ACHN (cell line): ENCODE measurements around the gene ANKRD40.
A peak's percentile ranks its signal among the peaks of the same experiment; 100 is the strongest.
"Not testable (repeated sequence)": the region's sequence is repeated elsewhere in the genome, so short reads cannot be mapped to it uniquely, and the experiment has no call there.

Source experiments
- DNase-seq: peaks from one replicate; pipeline ENCODE4 v3.0.0-alpha.2; 2015
- in situ Hi-C: cut with HindIII; loops from 2 replicates; pipeline ENCODE4 v1.10.0; 2017; ENCODE audit warnings: low sequenced_read_pairs, low pct_ligation_motif_present, low pct_unique_long_range_greater_than_20kb

Gene ANKRD40

GRCh38 chr17:50689956-50690886 is 17.5 kb downstream of the ANKRD40 start:
- in situ Hi-C loops: no loop called here
- DNase-seq: no peak

- DNase-seq: peak; percentile 87
- in situ Hi-C loops: no loop called here
Measured at GRCh38 chr17:50689251-50689650, 18.5 kb downstream of the ANKRD40 start.

DNA sequence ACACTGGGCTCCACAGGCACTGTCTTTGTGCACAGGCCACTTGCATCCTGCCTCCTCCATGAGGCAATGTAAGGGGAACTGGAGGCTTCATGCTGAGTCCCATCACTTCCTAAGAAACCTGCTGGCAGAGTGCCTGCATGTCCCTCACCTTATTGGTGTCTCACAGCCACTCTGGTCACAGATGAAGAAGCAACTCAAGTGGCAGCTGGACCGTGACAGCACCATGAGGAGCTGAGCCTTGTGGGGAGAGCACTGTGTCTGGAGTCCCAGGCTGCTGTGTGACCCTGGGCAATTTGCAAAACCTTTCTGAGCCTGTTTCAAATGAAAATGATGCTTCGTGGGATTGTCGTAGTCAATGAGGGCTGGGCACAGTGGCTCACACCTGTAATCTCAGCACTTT is 19.5 kb downstream of the ANKRD40 start:
- peak; percentile 59 for DNase-seq

GRCh38 chr17:50687200-50688066 is 20.3 kb downstream of the ANKRD40 start:
- DNase-seq: no peak
- in situ Hi-C loops: no loop called here

More for the DNA sequence above, 19.5 kb downstream of the ANKRD40 start:
- in situ Hi-C loops: no loop called here

- in situ Hi-C loops: no loop called here
- DNase-seq: peak; percentile 92
Measured at GRCh38 chr17:50686494-50687199, 21.1 kb downstream of the ANKRD40 start.

- DNase-seq: no peak
- in situ Hi-C loops: no loop called here
Measured at GRCh38 chr17:50685691-50686493, 21.8 kb downstream of the ANKRD40 start.

DNA sequence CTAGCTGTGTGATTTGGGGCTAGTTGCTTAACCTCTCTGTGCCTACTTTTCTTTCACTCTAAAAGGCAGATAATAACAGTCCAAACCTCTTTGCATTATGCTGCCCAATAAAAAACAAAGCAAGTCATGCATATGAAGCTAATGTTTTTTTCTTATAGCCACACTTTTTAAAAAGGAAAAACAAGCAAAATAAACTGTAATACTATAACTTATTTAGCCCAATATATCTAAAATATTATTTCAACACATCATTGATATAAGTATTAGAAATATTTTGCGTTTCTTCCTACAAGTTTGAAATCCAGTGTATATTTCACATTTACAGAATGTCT is 22.4 kb downstream of the ANKRD40 start:
- in situ Hi-C loops: no loop called here
- no peak for DNase-seq

GRCh38 chr17:50684612-50685333 is 22.9 kb downstream of the ANKRD40 start:
- in situ Hi-C loops: no loop called here
- DNase-seq: no peak

DNA sequence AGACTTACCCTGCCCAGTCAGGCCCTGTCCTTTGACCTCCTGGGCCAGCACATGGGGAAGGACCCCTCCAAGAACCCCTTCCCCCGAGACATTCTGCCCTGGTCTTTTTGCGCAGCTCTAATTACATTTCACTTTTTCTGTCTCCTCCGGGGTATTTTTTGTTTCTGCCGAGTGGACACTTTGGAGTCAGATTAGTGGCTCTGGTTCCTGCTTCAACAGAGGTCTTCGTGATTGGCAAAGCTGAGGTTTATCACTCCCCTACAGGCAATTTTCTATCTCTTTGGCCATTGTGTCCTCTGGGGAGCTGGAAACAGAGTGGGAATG is 23.5 kb downstream of the ANKRD40 start:
- DNase-seq: no peak
- in situ Hi-C loops: no loop called here

DNA sequence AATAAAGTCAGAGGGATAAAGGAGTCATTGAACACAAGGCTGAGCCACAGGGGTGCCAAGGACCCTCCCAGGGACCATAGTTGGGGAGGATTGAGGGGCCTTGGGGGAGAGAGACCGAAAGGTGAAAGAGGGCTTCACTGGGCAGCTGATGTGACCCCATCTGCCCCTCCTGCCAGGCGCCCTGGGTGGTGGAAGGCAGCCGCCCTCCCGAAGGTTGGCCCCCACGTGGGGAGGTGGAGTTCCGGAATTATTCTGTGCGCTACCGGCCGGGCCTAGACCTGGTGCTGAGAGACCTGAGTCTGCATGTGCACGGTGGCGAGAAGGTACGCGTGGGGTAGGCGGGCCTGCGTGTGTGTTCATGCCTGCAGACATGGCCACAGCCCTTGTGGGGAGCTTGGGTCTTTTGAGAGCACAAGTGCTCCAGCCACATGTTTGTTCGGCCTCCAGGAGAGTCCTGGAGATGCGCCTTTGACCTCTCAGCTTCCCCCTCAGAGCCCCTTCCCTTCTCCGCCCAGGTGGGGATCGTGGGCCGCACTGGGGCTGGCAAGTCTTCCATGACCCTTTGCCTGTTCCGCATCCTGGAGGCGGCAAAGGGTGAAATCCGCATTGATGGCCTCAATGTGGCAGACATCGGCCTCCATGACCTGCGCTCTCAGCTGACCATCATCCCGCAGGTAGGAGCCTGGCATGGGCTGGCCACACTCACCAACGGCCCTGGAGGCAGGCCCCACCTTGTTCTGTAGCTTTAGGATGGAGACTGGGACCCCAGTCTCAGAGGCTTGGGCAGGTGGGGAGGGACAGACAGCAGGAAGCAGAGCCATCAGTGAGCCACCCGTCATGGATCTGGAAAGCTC is 24.1 kb downstream of the ANKRD40 start:
- DNase-seq: no peak
- in situ Hi-C loops: no loop called here

- no peak for DNase-seq
- in situ Hi-C loops: no loop called here
Measured at GRCh38 chr17:50682938-50683337, 24.8 kb downstream of the ANKRD40 start.

DNA sequence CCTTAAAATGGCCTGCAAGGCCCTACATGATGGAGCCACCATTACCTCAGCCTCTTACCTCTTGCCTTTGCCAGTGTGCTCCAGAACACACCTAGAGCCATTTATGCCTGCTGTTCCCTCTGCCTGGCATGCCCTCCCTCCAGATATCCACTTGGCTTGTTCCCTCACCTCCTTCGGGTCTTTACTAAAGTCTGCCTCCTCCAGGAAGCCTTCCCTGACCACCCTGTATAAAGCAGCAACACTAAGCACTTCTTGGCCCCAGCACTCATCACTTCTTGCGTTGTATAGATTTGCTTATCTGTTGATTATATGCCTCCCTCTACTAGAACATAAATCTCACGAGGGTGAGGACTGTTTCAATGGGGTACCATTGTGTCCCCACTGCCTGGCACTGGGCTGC is 25.3 kb downstream of the ANKRD40 start:
- in situ Hi-C loops: no loop called here
- no peak for DNase-seq

GRCh38 chr17:50681263-50682200 is 26.2 kb downstream of the ANKRD40 start:
- in situ Hi-C loops: no loop called here
- DNase-seq: peak; percentile 82

DNA sequence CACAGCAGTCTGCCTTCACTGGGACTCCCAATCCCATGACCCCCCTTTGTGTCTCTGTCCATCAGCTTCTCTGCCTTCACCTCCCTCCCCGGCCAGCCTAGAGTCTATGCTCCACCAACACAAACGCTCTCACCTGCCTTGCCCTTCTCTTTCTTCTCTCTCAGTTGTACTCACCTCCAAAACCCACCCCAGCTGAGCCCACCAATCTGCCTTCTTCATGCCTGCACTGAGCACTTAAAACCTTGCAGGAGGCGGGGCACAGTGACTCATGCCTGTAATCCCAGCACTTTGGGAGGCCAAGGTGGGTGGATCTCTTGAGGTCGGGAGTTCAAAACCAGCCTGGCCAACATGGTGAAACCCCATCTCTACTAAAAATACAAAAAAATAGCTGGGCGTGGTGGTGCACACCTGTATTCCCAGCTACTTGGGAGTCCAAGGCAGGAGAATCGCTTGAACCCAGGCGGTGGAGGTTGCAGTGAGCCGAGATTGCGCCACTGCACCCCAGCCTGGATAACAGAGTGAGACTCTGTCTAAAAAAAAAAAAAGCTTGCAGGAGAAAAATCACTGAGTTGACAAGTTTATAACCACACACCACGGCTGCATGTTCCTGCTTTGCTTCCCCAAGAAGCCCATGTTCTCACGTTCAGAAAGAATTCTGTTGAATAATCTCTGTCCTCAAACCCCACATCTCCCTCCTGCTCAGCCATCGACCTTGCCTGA is 27.0 kb downstream of the ANKRD40 start:
- in situ Hi-C loops, DNase-seq: not testable (repeated sequence)

GRCh38 chr17:50680126-50680525 is 27.6 kb downstream of the ANKRD40 start:
- in situ Hi-C loops: no loop called here
- DNase-seq: no peak
